Keratinocyte (primary cell): ENCODE measurements around the gene MYH9. TPM values are rescaled to one million over a fixed set of nuclear protein-coding genes. Genes with fewer than 3 reads are reported as not detected.

Experiments
- DNase-seq: peaks from one replicate; pipeline ENCODE4 v3.0.0-alpha.2; 2011; ENCODE audit warnings: low read depth, missing footprints, low spot score
- FAIRE-seq: peaks from 2 replicates; lab custom pipeline; 2011; peaks lifted over from hg19 to GRCh38; lab: Jason Lieb, UNC
- H2AFZ ChIP-seq: 2 replicates; pipeline ENCODE4 v1.6.0; 2012; ENCODE audit warnings: low read length, control low read depth, inconsistent platforms; ENCODE audit not compliant: control insufficient read depth
- H3K27ac ChIP-seq: 2 replicates; pipeline ENCODE4 v1.5.1; 2011; ENCODE audit warnings: low read length; ENCODE audit not compliant: control insufficient read depth, insufficient read depth
- H3K27me3 ChIP-seq: 3 replicates; pipeline ENCODE4 v1.6.0; 2011; ENCODE audit warnings: low read length; ENCODE audit not compliant: control insufficient read depth, insufficient read depth; ENCODE audit errors: extremely low read depth
- H3K36me3 ChIP-seq, 2 experiments: 2 replicates in 1 of 2; 3 replicates in 1 of 2; pipeline ENCODE4 v1.5.1; 2011; ENCODE audit warnings: low read length in 2 of 2, mild to moderate bottlenecking in 1 of 2; ENCODE audit not compliant: control insufficient read depth in 2 of 2, insufficient read depth in 2 of 2; ENCODE audit errors: extremely low read depth in 1 of 2
- H3K4me1 ChIP-seq: 3 replicates; pipeline ENCODE4 v1.5.1; 2011; ENCODE audit warnings: low read length; ENCODE audit not compliant: control insufficient read depth, insufficient read depth; ENCODE audit errors: extremely low read depth
- H3K4me2 ChIP-seq: 3 replicates; pipeline ENCODE4 v1.6.0; 2011; ENCODE audit warnings: low read depth, low read length; ENCODE audit not compliant: control insufficient read depth, insufficient read depth; ENCODE audit errors: extremely low read depth
- H3K4me3 ChIP-seq, 3 experiments: fragments of 200-600 bp in 1 of 3; sonication (generic) in 1 of 3; 2 replicates in 2 of 3; 3 replicates in 1 of 3; pipeline ENCODE4 v1.5.1; 2011 to 2016; ENCODE audit warnings: low read length in 3 of 3, mild to moderate bottlenecking in 3 of 3, control low read depth in 2 of 3, inconsistent platforms in 1 of 3, low read depth in 1 of 3, mixed read lengths in 1 of 3, mixed run types in 1 of 3, moderate library complexity in 1 of 3; ENCODE audit not compliant: control insufficient read depth in 2 of 3, insufficient read depth in 2 of 3; ENCODE audit errors: extremely low read depth in 1 of 3
- H3K79me2 ChIP-seq: 2 replicates; pipeline ENCODE4 v1.6.0; 2012; ENCODE audit warnings: low read length; ENCODE audit not compliant: control insufficient read depth, insufficient read depth
- H3K9ac ChIP-seq: 3 replicates; pipeline ENCODE4 v1.6.0; 2011; ENCODE audit warnings: low read length; ENCODE audit not compliant: control insufficient read depth, insufficient read depth; ENCODE audit errors: extremely low read depth
- H3K9me1 ChIP-seq: 3 replicates; pipeline ENCODE4 v1.6.0; 2011; ENCODE audit warnings: low read length; ENCODE audit not compliant: control insufficient read depth, insufficient read depth; ENCODE audit errors: extremely low read depth
- H3K9me3 ChIP-seq: 2 replicates; pipeline ENCODE4 v1.5.1; 2012; ENCODE audit warnings: low read depth, low read length; ENCODE audit not compliant: control insufficient read depth
- H4K20me1 ChIP-seq: 3 replicates; pipeline ENCODE4 v1.6.0; 2011; ENCODE audit warnings: low read length; ENCODE audit not compliant: control insufficient read depth, insufficient read depth; ENCODE audit errors: extremely low read depth
- EZH2 ChIP-seq: IDR thresholded peaks from one replicate; pipeline ENCODE4 v1.6.1; 2012; ENCODE audit warnings: inconsistent platforms, mild to moderate bottlenecking, low read length, moderate library complexity
- dilution Hi-C: fragments of 300-500 bp; cut with MboI; formaldehyde crosslinking; loops from one replicate; pipeline ENCODE4 v1.7.0; 2020; ENCODE audit warnings: low sequenced_read_pairs; ENCODE audit not compliant: extremely low pct_ligation_motif_present
- polyA plus RNA-seq, 5 experiments: library from polyadenylated mRNA; depleted of rRNA in 3 of 5; stranded (reverse) in 3 of 5; stranded (forward) in 1 of 5; unstranded in 1 of 5; fragments of >200 nt; gene quantifications; 1 replicate in 1 of 5; 2 replicates in 3 of 5; 3 replicates in 1 of 5; pipeline versions ENCODE4 v1.2.1 to v1.2.3, GENCODE V29; 2011 to 2012; ENCODE audit warnings: missing spikeins in 2 of 5, low read depth in 1 of 5, low replicate concordance in 1 of 5
- TF ChIP-seq, protein P1 (sequence below), 3 experiments: IDR thresholded peaks in 1 of 3; conservative IDR thresholded peaks in 1 of 3; optimal IDR thresholded peaks in 1 of 3; 2 replicates in 2 of 3; 3 replicates in 1 of 3; pipeline versions ENCODE3 to v1.5.1; 2011; ENCODE audit warnings: low read length in 3 of 3, mild to moderate bottlenecking in 3 of 3, moderate library complexity in 2 of 3, control low read depth in 1 of 3, inconsistent platforms in 1 of 3; ENCODE audit not compliant: insufficient read depth in 2 of 3; ENCODE audit errors: extremely low read depth in 1 of 3

Gene MYH9
- polyA plus RNA-seq, 1 donor (not counting 4 experiments of a cell fraction or from before 2014, with no cell fraction given) = 351 TPM

DNA sequence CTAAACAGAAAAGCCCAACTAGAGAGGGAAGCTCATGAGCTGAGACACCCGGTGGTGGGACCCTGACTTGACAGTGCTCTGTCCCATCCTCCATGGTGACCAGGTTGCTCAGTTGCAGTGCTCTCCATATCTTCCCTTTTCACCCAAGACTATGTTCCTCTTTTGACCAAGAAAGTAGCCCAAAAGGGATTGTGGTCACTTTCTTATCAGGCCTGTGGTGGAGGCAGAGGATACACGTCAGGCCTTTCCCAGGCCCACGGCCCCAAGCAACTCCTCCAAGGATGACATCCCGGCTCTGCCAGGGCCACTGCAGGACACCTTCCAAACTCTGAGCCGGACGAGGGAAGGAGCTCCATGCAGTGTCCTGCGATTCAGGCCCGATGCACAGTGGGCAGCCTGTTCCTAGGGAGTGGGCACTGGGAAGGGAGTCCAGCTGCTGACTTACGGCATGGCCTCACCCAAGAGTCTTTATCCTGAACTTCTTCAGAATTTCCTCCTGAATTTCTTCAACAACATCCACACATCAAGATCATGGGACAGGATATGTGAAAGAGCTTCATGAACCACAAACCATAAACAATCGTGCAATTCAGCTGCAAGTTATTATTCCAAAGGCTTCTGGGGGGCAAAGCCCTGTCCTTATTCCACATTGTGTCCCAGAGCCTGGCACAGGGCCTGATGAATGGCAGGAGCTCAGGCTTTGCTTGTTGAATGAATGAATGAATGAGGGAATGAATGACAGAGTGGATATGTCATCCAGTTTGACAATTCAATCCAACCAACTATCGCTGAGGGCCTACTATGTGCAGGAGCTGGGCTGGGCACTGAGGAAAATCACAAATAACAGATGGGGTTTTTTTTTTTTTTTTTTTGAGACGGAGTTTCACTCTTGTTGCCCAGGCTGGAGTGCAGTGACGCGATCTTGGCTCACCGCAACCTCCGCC is 36.0 kb upstream of the MYH9 start:
- DNase-seq (no peak), FAIRE-seq (no peak)
- Histone ChIP-seq H3K4me1 (no peaks in the 10 kb centered on the region), H3K9me1 (no peaks in the 10 kb centered on the region), H3K9ac (no peak overlapping the region), H3K79me2 (no peaks in the 10 kb centered on the region), H3K9me3 (no peaks in the 10 kb centered on the region), H3K4me3 (no peak overlapping the region), H3K4me2 (no peak overlapping the region), H4K20me1 (no peaks in the 10 kb centered on the region), H3K27me3 (no peaks in the 10 kb centered on the region), H3K27ac (no peak overlapping the region), H2AFZ (no peak overlapping the region), H3K36me3 (no peaks in the 10 kb centered on the region)
- TF ChIP-seq EZH2 = no peak
- TF ChIP-seq, protein P1, sequence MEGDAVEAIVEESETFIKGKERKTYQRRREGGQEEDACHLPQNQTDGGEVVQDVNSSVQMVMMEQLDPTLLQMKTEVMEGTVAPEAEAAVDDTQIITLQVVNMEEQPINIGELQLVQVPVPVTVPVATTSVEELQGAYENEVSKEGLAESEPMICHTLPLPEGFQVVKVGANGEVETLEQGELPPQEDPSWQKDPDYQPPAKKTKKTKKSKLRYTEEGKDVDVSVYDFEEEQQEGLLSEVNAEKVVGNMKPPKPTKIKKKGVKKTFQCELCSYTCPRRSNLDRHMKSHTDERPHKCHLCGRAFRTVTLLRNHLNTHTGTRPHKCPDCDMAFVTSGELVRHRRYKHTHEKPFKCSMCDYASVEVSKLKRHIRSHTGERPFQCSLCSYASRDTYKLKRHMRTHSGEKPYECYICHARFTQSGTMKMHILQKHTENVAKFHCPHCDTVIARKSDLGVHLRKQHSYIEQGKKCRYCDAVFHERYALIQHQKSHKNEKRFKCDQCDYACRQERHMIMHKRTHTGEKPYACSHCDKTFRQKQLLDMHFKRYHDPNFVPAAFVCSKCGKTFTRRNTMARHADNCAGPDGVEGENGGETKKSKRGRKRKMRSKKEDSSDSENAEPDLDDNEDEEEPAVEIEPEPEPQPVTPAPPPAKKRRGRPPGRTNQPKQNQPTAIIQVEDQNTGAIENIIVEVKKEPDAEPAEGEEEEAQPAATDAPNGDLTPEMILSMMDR (optimal IDR thresholded peaks at IDR 0.05 in 1 of 3, IDR thresholded peaks at IDR 0.05 in 1 of 3, conservative IDR thresholded peaks at IDR 0.05 in 1 of 3; ENCODE audit: extremely low read depth in 1 of 3, insufficient read depth in 2 of 3, low read length in 3 of 3) = no peak
- dilution Hi-C loops = no loop called here

DNA sequence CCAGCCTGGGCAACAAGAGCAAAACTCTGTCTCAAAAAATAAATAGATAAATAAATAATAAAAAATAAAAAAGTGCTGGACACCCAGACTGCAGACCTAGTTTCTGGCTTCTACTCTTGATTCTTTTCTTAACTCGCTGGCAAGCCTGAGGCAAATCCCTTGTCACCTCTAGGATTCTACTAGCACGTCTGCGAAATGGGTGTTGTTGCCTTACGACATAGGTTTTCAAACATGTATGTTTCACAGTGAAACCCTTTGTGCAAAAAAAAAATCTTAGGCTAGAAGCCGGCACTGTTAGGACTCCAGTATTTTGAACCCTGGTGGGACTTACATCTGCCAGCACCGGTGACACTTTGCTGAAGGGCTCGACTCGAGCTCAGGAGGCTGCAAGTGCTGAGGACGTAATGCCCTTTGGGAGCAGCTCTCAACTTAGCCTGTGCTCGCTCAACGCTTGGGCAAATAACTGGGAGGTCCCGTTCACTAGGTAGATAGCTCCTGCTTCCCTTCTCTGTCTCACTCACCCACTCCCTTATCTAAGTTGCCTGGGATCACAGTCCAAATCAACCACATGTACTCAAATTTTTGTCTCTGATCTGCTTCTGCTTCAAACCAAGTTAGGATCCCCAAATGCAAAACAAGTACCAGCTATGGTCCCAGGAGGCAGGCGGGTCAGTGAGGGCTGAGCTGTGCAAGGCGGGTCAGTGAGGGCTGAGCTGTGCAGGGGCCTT is 34.7 kb upstream of the MYH9 start:
- H3K4me3 ChIP-seq = no peak overlapping the region
- no peaks in the 10 kb centered on the region for H3K4me1 ChIP-seq
- TF ChIP-seq, protein P1 (optimal IDR thresholded peaks at IDR 0.05 in 1 of 3, IDR thresholded peaks at IDR 0.05 in 1 of 3, conservative IDR thresholded peaks at IDR 0.05 in 1 of 3; ENCODE audit: extremely low read depth in 1 of 3, insufficient read depth in 2 of 3, low read length in 3 of 3) = no peak
- no peak for TF ChIP-seq EZH2
- H3K9ac ChIP-seq = no peak overlapping the region
- no peak for DNase-seq
- no peaks in the 10 kb centered on the region for H3K9me3 ChIP-seq
- no peak overlapping the region for H2AFZ ChIP-seq
- no peaks in the 10 kb centered on the region for H3K9me1 ChIP-seq
- FAIRE-seq = no peak
- no peaks in the 10 kb centered on the region for H3K27me3 ChIP-seq
- no peaks in the 10 kb centered on the region for H4K20me1 ChIP-seq
- no peaks in the 10 kb centered on the region for H3K79me2 ChIP-seq
- H3K36me3 ChIP-seq = no peaks in the 10 kb centered on the region
- dilution Hi-C loops = no loop called here
- no peak overlapping the region for H3K27ac ChIP-seq
- H3K4me2 ChIP-seq = no peak overlapping the region
